NAMALWA (cell line): ENCODE data around the gene LCN6.
"Not testable (repeated sequence)": the region's sequence is repeated elsewhere in the genome, so short reads cannot be mapped to it uniquely, and the experiment has no call there.

Experiments used
- DNase-seq: peaks from one replicate; pipeline ENCODE4 v3.0.0-alpha.2; 2015; ENCODE audit warnings: low spot score

LCN6 gene, protein sequence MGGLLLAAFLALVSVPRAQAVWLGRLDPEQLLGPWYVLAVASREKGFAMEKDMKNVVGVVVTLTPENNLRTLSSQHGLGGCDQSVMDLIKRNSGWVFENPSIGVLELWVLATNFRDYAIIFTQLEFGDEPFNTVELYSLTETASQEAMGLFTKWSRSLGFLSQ

GRCh38 chr9:136748201-136748600 is at the start of gene LCN6:
Gene LCN6, minus strand, starts transcription at chr9:136748525. Its CDS starts 42 bp downstream, at chr9:136748483.
- DNase-seq: no peak

GRCh38 chr9:136796775-136797347 is 48.5 kb upstream of the LCN6 start:
- DNase-seq: not testable (repeated sequence)

DNA sequence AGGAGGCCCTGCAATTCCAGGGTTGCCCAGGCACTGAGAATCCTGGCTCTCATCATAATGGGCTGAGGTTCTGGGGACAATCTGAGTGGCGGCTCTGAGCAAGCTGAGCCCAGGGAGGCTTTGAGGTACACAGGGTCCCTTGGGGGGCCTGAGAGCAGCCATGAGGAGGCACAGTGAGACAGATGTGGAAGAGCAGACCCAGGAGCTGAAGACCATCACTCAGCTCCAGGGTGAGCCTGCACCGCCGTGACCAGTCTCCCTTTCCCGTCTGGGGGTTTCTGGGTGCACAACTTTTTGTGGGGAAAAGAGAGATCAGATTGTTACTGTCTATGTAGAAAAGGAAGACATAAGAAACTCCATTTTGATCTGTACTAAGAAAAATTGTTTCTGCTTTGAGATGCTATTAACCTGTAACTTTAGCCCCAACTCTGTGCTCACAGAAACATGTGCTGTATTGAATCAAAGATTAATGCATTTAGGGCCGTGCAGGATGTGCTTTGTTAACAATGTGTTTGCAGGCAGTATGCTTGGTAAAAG is 48.0 kb upstream of the LCN6 start, which contains the start of gene CCDC183:
Gene CCDC183, plus strand, starts transcription at position 101 of the 537 bp plus-strand sequence. Its CDS starts 60 bp downstream, at position 161.
- no peak for DNase-seq

GRCh38 chr9:136795000-136795348 is 46.6 kb upstream of the LCN6 start:
- DNase-seq: no peak

- no peak for DNase-seq
Measured at GRCh38 chr9:136794281-136794999, 46.1 kb upstream of the LCN6 start.

- peak; percentile 42 for DNase-seq
Measured at GRCh38 chr9:136793086-136793946, 45.0 kb upstream of the LCN6 start.

DNA sequence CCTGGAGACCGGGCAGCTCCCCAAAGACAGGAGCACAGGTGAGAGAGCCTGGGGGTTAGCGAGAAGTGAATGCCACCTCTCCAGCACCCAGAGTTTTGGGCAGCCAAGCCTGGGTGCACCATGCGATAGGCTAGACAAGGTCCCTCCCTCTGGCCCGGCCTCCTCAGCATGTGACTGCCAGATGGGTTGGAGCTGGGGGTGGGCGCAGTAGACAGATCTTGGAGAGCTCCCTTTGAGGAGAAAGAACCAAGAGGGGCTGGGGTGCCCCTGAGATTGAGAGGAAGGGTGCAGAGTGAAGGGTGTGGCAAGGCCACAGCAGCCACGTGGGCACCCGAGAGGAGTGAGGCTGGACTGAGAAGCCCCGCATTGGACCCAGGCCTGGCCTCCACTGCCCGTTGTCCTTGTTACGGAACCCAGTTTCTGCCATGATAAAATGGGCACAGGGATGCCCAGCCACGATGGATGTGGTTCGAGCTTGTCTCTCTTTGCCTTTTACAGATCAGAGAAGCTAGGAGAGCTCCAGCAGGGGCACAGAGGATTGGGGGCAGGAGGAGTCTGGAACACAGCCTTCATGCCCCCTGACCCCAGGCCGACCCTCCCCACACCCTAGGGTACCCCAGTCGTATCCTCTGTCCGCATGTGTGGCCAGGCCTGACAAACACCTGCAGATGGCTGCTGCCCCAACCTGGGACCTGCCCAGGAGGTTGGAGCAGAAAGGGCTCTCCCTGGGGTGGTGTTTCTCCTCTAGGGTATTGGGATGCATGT is 44.2 kb upstream of the LCN6 start:
- DNase-seq: no peak

DNA sequence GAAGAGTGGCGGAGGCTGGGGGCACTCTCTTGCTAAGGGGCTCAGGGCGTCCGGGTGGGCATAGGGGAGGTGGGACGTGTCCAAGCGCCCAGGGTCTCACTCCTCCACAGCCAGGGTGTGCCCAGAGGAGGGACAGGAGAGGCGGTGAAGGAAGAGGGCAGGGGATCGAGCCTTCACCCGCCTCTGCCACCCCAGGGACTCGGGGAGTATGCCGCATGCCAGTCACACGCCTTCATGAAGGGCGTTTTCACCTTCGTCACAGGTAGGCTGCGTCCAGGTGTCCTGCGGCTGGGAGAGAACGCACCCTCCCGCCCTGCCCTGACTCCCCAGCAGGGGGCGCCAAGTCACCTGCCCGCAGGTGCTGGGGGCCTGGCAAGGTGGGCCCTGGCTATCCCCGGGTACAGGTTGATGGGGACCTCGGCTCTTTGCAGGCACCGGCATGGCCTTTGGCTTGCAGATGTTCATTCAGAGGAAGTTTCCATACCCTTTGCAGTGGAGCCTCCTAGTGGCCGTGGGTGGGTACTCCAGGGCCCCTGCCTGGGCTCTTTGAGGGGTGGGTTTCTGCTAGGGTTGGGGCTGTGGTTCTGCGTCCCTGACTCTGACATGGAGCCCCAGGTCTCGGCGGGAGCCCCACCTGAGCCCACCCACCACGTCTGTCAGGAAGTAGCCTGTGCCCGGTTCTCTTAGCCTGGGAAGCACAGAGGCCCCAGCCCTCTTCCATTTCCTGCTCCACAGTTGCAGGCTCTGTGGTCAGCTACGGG is 43.4 kb upstream of the LCN6 start:
- DNase-seq: peak; percentile 82

DNA sequence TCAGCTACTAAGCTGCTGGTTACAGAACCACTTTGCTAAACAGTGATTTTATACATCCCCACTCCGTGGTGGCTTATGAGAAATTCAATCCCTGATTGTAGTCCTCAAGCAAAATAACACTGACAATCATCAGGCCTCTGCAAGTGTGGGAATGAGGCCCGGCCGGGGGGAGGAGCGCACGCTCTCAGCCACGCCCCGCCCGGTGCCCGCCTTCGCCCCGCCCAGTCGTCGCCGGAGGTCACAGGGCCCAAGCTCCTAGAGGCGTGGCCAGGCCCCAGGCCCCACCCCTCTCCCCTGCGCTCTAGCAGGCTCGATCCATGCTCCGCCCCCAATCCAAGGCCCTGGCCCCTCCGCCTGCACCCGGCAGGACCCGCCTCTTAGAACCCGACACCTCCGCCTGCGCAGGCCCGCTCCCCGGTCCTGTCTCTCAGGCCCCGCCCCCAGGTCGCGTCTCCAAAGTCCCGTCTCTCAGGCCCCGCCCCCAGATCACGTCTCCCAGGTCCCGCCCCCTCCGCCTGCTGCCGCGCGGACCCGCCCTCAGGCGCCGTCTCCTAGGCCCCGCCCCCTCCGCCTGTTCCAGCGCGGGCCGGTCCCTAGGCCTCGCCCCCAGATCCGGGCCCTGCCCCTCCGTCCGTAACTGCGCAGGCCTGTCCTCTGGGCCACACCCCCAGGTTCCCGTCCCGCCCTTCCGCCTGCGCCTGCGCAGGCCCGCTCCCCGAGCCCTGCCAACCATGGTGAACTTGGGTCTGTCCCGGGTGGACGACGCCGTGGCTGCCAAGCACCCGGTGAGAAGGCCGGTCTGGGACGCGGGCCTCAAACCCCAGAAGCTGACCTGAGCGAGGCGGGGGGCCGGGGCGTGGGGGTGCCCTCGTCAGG is 42.6 kb upstream of the LCN6 start, which contains the start of gene TMEM141:
Gene TMEM141, plus strand, starts transcription at position 705 of the 876 bp plus-strand sequence. Its CDS starts 27 bp downstream, at position 732.
- DNase-seq: peak; percentile 99

DNA sequence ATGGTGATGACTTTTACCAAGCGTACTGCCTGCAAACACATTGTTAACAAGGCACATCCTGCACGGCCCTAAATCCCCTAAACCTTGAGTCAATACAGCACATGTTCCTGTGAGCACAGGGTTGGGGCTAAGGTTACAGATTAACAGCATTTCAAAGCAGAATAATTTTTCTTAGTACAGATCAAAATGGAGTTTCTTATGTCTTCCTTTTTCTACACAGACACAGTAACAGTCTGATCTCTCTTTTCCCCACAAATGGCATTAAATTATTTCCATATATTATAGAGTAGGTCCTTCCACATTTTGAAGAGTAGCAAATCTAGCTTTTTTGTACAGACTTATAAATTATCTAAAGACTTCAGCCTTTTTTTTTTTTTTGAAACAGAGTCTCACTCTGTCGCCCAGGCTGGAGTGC is 41.2 kb upstream of the LCN6 start:
- no peak for DNase-seq

DNA sequence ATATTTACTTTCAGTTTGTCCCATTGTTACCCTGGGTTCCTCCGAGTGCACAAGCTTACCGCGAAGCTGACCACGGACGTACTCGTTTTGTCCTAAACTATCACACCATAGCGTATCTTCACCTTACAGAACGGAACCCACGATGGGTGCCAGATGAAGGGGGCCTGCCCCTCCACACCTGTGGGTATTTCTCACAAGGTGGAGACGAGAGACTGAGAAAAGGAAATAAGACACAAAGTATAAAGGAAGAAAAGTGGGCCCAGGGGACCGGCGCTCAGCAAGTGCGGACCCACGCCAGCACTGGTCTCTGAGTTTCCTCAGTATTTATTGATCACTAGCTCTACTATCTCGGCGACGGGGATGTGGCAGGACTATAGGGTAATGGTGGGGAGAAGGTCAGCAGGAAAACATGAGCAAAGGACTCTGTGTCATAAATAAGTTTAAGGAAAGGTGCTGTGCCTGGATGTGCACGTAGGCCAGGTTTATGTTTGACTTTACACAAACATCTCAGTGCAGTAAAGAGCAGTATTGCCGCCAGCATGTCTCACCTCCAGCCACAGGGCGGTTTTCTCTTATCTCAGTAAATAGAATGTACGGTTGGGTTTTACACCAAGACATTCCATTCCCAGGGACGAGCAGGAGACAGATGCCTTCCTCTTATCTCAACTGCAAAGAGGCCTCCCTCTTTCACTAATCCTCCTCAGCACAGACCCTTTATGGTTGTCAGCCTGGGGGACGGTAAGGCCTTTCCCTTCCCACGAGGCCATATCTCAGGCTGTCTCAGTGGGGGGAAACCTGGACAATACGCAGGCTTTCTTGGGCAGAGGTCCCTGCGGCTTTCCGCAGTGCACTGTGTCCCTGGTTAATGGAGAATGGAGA is 40.6 kb upstream of the LCN6 start:
- DNase-seq: not testable (repeated sequence)

GRCh38 chr9:136787690-136788400 is 39.5 kb upstream of the LCN6 start:
- DNase-seq: peak; percentile 87

DNA sequence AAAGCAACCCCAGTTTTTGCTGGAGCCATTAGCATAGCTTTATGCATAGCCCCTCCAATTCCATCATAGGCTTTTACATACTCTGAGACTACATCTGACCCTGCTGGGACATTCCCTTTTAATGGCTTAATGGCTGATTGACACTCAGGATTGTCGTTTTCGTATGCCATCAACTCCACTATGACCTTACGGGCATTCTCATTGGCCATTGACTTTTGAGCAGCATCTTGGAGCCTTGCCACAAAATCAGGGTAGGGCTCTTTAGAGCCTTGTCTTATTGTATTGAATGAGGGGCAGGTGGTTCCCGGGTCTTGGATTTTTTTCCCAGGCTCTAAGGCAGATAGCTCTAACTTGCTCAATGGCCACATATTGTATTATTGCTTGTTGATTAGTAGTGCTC is 38.7 kb upstream of the LCN6 start:
- not testable (repeated sequence) for DNase-seq

GRCh38 chr9:136786451-136786850 is 38.1 kb upstream of the LCN6 start:
- DNase-seq: no peak

- DNase-seq: not testable (repeated sequence)
Measured at GRCh38 chr9:136785565-136786355, 37.4 kb upstream of the LCN6 start.

DNA sequence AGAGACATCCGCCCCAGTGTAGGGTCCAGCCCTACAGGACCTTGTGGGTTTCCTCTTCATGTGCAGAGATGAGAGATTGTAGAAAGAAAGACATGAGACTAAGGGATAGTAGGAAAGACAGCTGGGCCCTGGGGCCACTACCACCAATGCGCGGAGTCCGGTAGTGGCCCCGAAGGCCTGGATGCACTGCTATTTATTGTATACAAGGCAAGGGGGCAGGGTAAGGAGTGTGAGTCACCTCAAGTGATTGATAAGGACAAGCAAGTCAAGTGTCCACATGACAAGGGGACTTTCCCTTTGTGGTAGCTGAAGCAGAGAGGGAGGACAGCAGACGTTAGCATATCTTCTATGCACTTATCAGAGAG is 36.7 kb upstream of the LCN6 start:
- DNase-seq: no peak
